ENCODE measurements around the gene SOBP. TPM values are rescaled to one million over a fixed set of nuclear protein-coding genes. Genes with fewer than 3 reads are reported as not detected.
"Not testable (repeated sequence)": the region's sequence is repeated elsewhere in the genome, so short reads cannot be mapped to it uniquely, and the experiment has no call there.

SOBP gene
- total RNA-seq, 1 experiment from 2014 or later, result 1.7 TPM

GRCh38 chr6:107550241-107550840 is 60.4 kb downstream of the SOBP start:
- Mint-ChIP-seq H3K4me3 (ENCODE audit: low read depth, unreplicated experiment) (no peak overlapping the region), H3K27me3 (ENCODE audit: unreplicated experiment) (peaks cover 11% of the 10 kb centered on the region), H3K9me3 (ENCODE audit: low read depth, unreplicated experiment) (no peaks in the 10 kb centered on the region), H3K36me3 (ENCODE audit: insufficient read depth, unreplicated experiment) (no peaks in the 10 kb centered on the region), H3K4me1 (ENCODE audit: low read depth, unreplicated experiment) (no peaks in the 10 kb centered on the region), H3K27ac (ENCODE audit: unreplicated experiment) (no peak overlapping the region)
- CTCF ChIA-PET, result no interaction called here
- DNase-seq, result no peak
- TF ChIP-seq CTCF (IDR thresholded peaks at IDR 0.05; ENCODE audit: unreplicated experiment), result no peak
- no TSS peak for BruUV-seq (replicated peaks)
- intact Hi-C loops (cut with micrococcal nuclease; ENCODE audit: unreplicated experiment), result no loop called here

GRCh38 chr6:107550906-107551305 is 61.0 kb downstream of the SOBP start:
- H3K36me3 Mint-ChIP-seq (ENCODE audit: insufficient read depth, unreplicated experiment), result no peaks in the 10 kb centered on the region
- no TSS peak for BruUV-seq (replicated peaks)
- CTCF ChIA-PET, result no interaction called here
- H3K27me3 Mint-ChIP-seq (ENCODE audit: unreplicated experiment), result peaks cover 5% of the 10 kb centered on the region
- no peak for DNase-seq
- no peak for TF ChIP-seq CTCF (IDR thresholded peaks at IDR 0.05; ENCODE audit: unreplicated experiment)
- H3K4me3 Mint-ChIP-seq (ENCODE audit: low read depth, unreplicated experiment), result no peak overlapping the region
- no peaks in the 10 kb centered on the region for H3K4me1 Mint-ChIP-seq (ENCODE audit: low read depth, unreplicated experiment)
- intact Hi-C loops (cut with micrococcal nuclease; ENCODE audit: unreplicated experiment), result no loop called here
- H3K9me3 Mint-ChIP-seq (ENCODE audit: low read depth, unreplicated experiment), result no peaks in the 10 kb centered on the region
- no peak overlapping the region for H3K27ac Mint-ChIP-seq (ENCODE audit: unreplicated experiment)

GRCh38 chr6:107553121-107553520 is 63.2 kb downstream of the SOBP start:
- H3K36me3 Mint-ChIP-seq (ENCODE audit: insufficient read depth, unreplicated experiment); H3K27ac Mint-ChIP-seq (ENCODE audit: unreplicated experiment); DNase-seq; H3K27me3 Mint-ChIP-seq (ENCODE audit: unreplicated experiment); H3K4me3 Mint-ChIP-seq (ENCODE audit: low read depth, unreplicated experiment); intact Hi-C loops (cut with micrococcal nuclease; ENCODE audit: unreplicated experiment); H3K4me1 Mint-ChIP-seq (ENCODE audit: low read depth, unreplicated experiment); BruUV-seq (replicated peaks); H3K9me3 Mint-ChIP-seq (ENCODE audit: low read depth, unreplicated experiment): not testable (repeated sequence)
- CTCF ChIA-PET, result interaction anchor here (0.6 kb wide), 1 partner anchor 31 kb away, joined by 6 read pairs; no protein-coding TSS in a partner anchor

GRCh38 chr6:107554326-107554725 is 64.4 kb downstream of the SOBP start:
- CTCF ChIA-PET, result no interaction called here
- no peak for TF ChIP-seq CTCF (IDR thresholded peaks at IDR 0.05; ENCODE audit: unreplicated experiment)
- H3K36me3 Mint-ChIP-seq (ENCODE audit: insufficient read depth, unreplicated experiment), result no peaks in the 10 kb centered on the region
- BruUV-seq (replicated peaks), result no TSS peak
- no peak overlapping the region for H3K4me3 Mint-ChIP-seq (ENCODE audit: low read depth, unreplicated experiment)
- H3K4me1 Mint-ChIP-seq (ENCODE audit: low read depth, unreplicated experiment), result no peaks in the 10 kb centered on the region
- intact Hi-C loops (cut with micrococcal nuclease; ENCODE audit: unreplicated experiment), result no loop called here
- DNase-seq, result no peak
- H3K27me3 Mint-ChIP-seq (ENCODE audit: unreplicated experiment), result no peaks in the 10 kb centered on the region
- H3K27ac Mint-ChIP-seq (ENCODE audit: unreplicated experiment), result no peak overlapping the region
- H3K9me3 Mint-ChIP-seq (ENCODE audit: low read depth, unreplicated experiment), result no peaks in the 10 kb centered on the region

- Mint-ChIP-seq H3K9me3 (ENCODE audit: low read depth, unreplicated experiment) (no peaks in the 10 kb centered on the region), H3K36me3 (ENCODE audit: insufficient read depth, unreplicated experiment) (no peaks in the 10 kb centered on the region), H3K4me3 (ENCODE audit: low read depth, unreplicated experiment) (no peak overlapping the region), H3K4me1 (ENCODE audit: low read depth, unreplicated experiment) (no peaks in the 10 kb centered on the region), H3K27me3 (ENCODE audit: unreplicated experiment) (no peaks in the 10 kb centered on the region), H3K27ac (ENCODE audit: unreplicated experiment) (no peak overlapping the region)
- no peak for TF ChIP-seq CTCF (IDR thresholded peaks at IDR 0.05; ENCODE audit: unreplicated experiment)
- CTCF ChIA-PET, result no interaction called here
- DNase-seq, result no peak
- intact Hi-C loops (cut with micrococcal nuclease; ENCODE audit: unreplicated experiment), result no loop called here
- no TSS peak for BruUV-seq (replicated peaks)
Observed at GRCh38 chr6:107554918-107555317, 65.0 kb downstream of the SOBP start.

All from Calu3 (cell line).